ENCODE measurements around the gene GGA1. TPM values are rescaled to one million over a fixed set of nuclear protein-coding genes. Genes with fewer than 3 reads are reported as not detected.
A peak's percentile ranks its signal among the peaks of the same experiment; 100 is the strongest.

Gene GGA1
- total and polyA plus RNA-seq, 9 of the 15 experiments (the other 6 are each of a cell fraction or from before 2014, with no cell fraction given): 1.5 to 69.5 (median 31.6) TPM

DNA sequence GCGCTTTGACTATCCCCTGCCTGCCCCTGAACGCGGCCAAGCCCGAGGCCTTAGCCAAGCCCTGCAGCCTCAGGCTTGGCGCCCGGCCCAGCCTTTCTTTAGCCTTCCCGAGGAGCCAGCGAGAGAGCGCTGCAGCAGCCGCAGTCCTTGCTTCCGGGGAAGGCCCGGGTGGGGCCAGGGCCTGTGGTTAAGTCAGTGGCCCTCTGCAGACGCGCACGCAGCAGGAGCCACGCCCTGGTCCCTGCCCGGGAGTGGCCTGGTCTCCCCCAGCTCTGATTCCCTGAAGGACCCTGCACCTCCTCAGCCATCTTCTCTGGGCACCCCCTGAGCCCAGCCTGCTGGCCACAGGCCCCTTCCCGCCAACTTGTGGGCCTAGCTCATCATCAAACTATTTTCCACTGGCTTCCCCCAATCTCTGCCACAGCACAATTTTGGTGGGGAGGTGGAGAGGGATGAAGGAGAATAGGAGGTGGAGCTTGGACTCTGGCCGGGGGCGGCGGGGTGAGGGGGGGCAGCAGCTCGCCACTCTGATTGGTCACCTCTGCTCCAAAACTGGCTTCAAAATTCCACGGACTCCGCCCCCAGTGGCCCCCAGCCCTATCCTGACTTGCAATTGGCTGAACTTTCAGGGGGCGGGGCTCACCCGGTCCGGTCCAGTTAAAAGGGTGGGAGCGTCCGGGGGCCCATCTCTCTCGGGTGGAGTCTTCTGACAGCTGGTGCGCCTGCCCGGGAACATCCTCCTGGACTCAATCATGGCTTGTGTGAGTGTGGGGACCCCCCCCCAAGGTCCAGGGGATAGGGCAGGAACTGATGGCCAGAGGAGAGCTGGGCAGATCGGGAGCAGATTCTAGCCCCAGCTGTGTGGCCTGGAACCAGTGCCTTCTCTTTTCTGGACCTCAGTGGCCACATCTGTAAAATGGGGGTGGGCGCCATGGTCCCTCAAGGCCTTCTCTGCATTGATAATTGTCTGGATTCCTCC lies 66.6 kb downstream of the GGA1 start, which contains the start of gene LGALS1 (continued):
- TF ChIP-seq, protein P1, sequence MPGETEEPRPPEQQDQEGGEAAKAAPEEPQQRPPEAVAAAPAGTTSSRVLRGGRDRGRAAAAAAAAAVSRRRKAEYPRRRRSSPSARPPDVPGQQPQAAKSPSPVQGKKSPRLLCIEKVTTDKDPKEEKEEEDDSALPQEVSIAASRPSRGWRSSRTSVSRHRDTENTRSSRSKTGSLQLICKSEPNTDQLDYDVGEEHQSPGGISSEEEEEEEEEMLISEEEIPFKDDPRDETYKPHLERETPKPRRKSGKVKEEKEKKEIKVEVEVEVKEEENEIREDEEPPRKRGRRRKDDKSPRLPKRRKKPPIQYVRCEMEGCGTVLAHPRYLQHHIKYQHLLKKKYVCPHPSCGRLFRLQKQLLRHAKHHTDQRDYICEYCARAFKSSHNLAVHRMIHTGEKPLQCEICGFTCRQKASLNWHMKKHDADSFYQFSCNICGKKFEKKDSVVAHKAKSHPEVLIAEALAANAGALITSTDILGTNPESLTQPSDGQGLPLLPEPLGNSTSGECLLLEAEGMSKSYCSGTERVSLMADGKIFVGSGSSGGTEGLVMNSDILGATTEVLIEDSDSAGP (CRISPR knock-in tag; IDR thresholded peaks at IDR 0.05): no peak
- peak; percentile 64 for TF ChIP-seq GABPA (tag; conservative IDR thresholded peaks at IDR 0.05; ENCODE audit: low read depth)
- TF ChIP-seq, protein P2, sequence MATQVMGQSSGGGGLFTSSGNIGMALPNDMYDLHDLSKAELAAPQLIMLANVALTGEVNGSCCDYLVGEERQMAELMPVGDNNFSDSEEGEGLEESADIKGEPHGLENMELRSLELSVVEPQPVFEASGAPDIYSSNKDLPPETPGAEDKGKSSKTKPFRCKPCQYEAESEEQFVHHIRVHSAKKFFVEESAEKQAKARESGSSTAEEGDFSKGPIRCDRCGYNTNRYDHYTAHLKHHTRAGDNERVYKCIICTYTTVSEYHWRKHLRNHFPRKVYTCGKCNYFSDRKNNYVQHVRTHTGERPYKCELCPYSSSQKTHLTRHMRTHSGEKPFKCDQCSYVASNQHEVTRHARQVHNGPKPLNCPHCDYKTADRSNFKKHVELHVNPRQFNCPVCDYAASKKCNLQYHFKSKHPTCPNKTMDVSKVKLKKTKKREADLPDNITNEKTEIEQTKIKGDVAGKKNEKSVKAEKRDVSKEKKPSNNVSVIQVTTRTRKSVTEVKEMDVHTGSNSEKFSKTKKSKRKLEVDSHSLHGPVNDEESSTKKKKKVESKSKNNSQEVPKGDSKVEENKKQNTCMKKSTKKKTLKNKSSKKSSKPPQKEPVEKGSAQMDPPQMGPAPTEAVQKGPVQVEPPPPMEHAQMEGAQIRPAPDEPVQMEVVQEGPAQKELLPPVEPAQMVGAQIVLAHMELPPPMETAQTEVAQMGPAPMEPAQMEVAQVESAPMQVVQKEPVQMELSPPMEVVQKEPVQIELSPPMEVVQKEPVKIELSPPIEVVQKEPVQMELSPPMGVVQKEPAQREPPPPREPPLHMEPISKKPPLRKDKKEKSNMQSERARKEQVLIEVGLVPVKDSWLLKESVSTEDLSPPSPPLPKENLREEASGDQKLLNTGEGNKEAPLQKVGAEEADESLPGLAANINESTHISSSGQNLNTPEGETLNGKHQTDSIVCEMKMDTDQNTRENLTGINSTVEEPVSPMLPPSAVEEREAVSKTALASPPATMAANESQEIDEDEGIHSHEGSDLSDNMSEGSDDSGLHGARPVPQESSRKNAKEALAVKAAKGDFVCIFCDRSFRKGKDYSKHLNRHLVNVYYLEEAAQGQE (IDR thresholded peaks at IDR 0.05; ENCODE audit: borderline replicate concordance): peak; percentile 68
- TF ChIP-seq, protein P2 (CRISPR knock-in tag; IDR thresholded peaks at IDR 0.05; ENCODE audit: low read depth): no peak
- TF ChIP-seq, protein P3, sequence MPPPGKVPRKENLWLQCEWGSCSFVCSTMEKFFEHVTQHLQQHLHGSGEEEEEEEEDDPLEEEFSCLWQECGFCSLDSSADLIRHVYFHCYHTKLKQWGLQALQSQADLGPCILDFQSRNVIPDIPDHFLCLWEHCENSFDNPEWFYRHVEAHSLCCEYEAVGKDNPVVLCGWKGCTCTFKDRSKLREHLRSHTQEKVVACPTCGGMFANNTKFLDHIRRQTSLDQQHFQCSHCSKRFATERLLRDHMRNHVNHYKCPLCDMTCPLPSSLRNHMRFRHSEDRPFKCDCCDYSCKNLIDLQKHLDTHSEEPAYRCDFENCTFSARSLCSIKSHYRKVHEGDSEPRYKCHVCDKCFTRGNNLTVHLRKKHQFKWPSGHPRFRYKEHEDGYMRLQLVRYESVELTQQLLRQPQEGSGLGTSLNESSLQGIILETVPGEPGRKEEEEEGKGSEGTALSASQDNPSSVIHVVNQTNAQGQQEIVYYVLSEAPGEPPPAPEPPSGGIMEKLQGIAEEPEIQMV (tag; conservative IDR thresholded peaks at IDR 0.05; ENCODE audit: low read depth): no peak
- TF ChIP-seq RBBP5 (IDR thresholded peaks at IDR 0.05; ENCODE audit: borderline replicate concordance, insufficient read depth, low read length, poor library complexity, severe bottlenecking): peak; percentile 48
- TF ChIP-seq DACH1 (IDR thresholded peaks at IDR 0.05; ENCODE audit: partially characterized antibody): peak; percentile 63
- TF ChIP-seq, protein P4, sequence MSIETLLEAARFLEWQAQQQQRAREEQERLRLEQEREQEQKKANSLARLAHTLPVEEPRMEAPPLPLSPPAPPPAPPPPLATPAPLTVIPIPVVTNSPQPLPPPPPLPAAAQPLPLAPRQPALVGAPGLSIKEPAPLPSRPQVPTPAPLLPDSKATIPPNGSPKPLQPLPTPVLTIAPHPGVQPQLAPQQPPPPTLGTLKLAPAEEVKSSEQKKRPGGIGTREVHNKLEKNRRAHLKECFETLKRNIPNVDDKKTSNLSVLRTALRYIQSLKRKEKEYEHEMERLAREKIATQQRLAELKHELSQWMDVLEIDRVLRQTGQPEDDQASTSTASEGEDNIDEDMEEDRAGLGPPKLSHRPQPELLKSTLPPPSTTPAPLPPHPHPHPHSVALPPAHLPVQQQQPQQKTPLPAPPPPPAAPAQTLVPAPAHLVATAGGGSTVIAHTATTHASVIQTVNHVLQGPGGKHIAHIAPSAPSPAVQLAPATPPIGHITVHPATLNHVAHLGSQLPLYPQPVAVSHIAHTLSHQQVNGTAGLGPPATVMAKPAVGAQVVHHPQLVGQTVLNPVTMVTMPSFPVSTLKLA (conservative IDR thresholded peaks at IDR 0.05): peak; percentile 29 to 64
- peak; percentile 17; the same call in 1 of the 2 replicates for TF ChIP-seq ELF2 (CRISPR knock-in tag; IDR thresholded peaks at IDR 0.05)
- peak; percentile 73 to 86 for TF ChIP-seq KDM1A (IDR thresholded peaks at IDR 0.05)
- no peak for TF ChIP-seq ILF3 (IDR thresholded peaks at IDR 0.05; ENCODE audit: borderline replicate concordance)

Measured in K562 (cell line).